Heart left ventricle (tissue), 13 donors: ENCODE results near the gene MAP3K9.

ENCODE experiments used
- POLR2A ChIP-seq, 2 donors: fragments of 450-650 bp; IDR thresholded peaks; one replicate each; pipeline ENCODE4 v1.6.1; 2017; ENCODE audit warnings: antibody characterized with exemption in 2 of 2, mild to moderate bottlenecking in 2 of 2, moderate library complexity in 2 of 2
- TF ChIP-seq, protein P1 (sequence below), 12 donors: fragments of 200-600 bp; sonication (generic) in 4 of 12; IDR thresholded peaks; one replicate each; pipeline versions ENCODE4 v1.5.0 to v1.8.0; 2018 to 2022; ENCODE audit warnings: antibody characterized with exemption in 12 of 12, mild to moderate bottlenecking in 5 of 12
- donor health status: ischemic (EF 13 %, LVEDD 7.1; RV severe dilation, severe dysfunction).
- donor health status: DM: no; HTN: yes; CAD: no.
- donor health status: DM: no; HTN: no; CAD: no.
- donor health status: ischemic (EF 25% LVEDD 6.9; RV normal size, moderate dysfunction).
- donor health status: ischemic (EF 25% LVEDD 5.7; RV mildly dilated, moderate dysfunction).
- donor health status: ischemic (EF 35%, LVEDD 5.7; RV mildly dilated, moderate dysfunction).
- donor health status: nonischemic (EF 11% LVEDD 7.7; RV severe dilation, severe dysfunction).
- donor health status: DM: yes; HTN: yes; CAD: no.
- donor health status: PGD.
- donor health status: ischemic (EF 29% LVEDD 5.4; RV normal size, mild dysfunction).
- donor health status: nonischemic (EF 23%, LVEDD 6.1; RV moderate dilation, normal function).

DNA sequence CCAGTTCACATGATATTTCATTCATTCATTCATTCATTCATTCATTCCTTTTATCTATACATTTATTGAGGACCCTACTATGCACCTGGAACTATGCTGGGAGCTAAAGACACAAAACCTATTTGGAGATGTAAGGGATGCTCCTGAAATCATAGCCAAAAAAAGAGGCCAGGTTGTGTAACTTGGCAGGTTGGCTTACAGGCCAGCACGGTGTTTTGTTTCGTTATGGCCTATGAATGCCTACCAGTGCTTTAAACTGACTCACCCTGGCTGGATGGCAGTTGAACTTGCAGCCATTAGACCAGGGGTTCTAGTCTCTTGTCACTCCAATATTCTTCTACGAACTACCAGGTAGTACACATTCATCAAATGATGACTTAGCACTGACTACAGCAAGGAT, 15.7 kb downstream of the MAP3K9 start:
- TF ChIP-seq, protein P1, sequence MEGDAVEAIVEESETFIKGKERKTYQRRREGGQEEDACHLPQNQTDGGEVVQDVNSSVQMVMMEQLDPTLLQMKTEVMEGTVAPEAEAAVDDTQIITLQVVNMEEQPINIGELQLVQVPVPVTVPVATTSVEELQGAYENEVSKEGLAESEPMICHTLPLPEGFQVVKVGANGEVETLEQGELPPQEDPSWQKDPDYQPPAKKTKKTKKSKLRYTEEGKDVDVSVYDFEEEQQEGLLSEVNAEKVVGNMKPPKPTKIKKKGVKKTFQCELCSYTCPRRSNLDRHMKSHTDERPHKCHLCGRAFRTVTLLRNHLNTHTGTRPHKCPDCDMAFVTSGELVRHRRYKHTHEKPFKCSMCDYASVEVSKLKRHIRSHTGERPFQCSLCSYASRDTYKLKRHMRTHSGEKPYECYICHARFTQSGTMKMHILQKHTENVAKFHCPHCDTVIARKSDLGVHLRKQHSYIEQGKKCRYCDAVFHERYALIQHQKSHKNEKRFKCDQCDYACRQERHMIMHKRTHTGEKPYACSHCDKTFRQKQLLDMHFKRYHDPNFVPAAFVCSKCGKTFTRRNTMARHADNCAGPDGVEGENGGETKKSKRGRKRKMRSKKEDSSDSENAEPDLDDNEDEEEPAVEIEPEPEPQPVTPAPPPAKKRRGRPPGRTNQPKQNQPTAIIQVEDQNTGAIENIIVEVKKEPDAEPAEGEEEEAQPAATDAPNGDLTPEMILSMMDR (IDR thresholded peaks at IDR 0.05), result no peak
- TF ChIP-seq POLR2A (IDR thresholded peaks at IDR 0.05), result no peak
